ENCODE measurements around the gene ZNF552. TPM values are rescaled to one million over a fixed set of nuclear protein-coding genes. Genes with fewer than 3 reads are reported as not detected.
"Not testable (repeated sequence)": the region's sequence is repeated elsewhere in the genome, so short reads cannot be mapped to it uniquely, and the experiment has no call there.

ZNF552 gene
- 7.3 TPM for total RNA-seq

- H3K4me1 ChIP-seq (ENCODE audit: control insufficient read depth in 3 of 3, insufficient read depth in 3 of 3, low read length in 3 of 3): peaks cover 14 to 18% (median 17%) of the 10 kb centered on the region in 3 donors
- H3K27me3 ChIP-seq (ENCODE audit: control insufficient read depth in 3 of 3, insufficient read depth in 3 of 3, low read length in 3 of 3): no peaks in the 10 kb centered on the region
- H3K4me3 ChIP-seq (ENCODE audit: low read length in 3 of 3): peak within 1 kb of the TSS; percentile 93 to 97 (median 93)
- peak within 1 kb of the TSS; percentile 91 to 97 (median 92) for H3K9ac ChIP-seq (ENCODE audit: low read depth in 1 of 3, low read length in 3 of 3)
- peaks cover 3 to 10% (median 7%) of the 10 kb centered on the region in 3 donors for H3K36me3 ChIP-seq (ENCODE audit: control insufficient read depth in 3 of 3, insufficient read depth in 3 of 3, low read length in 3 of 3)
- H3K27ac ChIP-seq (ENCODE audit: low read depth, low read length): peak within 1 kb of the TSS; percentile 74
- H3K9me3 ChIP-seq (ENCODE audit: control insufficient read depth in 3 of 3, low read length in 3 of 3): no peaks in the 10 kb centered on the region
These were observed at the start of gene ZNF552 for GRCh38 chr19:57814505-57815246. TSS of gene ZNF552 (minus strand) at chr19:57814913. CDS start at chr19:57814743, 170 bp downstream.

- H3K9ac ChIP-seq (ENCODE audit: low read depth in 1 of 3, low read length in 3 of 3); H3K27me3 ChIP-seq (ENCODE audit: control insufficient read depth in 3 of 3, insufficient read depth in 3 of 3, low read length in 3 of 3); H3K27ac ChIP-seq (ENCODE audit: low read depth, low read length); H3K9me3 ChIP-seq (ENCODE audit: control insufficient read depth in 3 of 3, low read length in 3 of 3); H3K4me1 ChIP-seq (ENCODE audit: control insufficient read depth in 3 of 3, insufficient read depth in 3 of 3, low read length in 3 of 3); H3K4me3 ChIP-seq (ENCODE audit: low read length in 3 of 3): not testable (repeated sequence)
- peaks cover 46 to 77% (median 63%) of the 10 kb centered on the region in 3 donors for H3K36me3 ChIP-seq (ENCODE audit: control insufficient read depth in 3 of 3, insufficient read depth in 3 of 3, low read length in 3 of 3)
These were observed 47.6 kb upstream of the ZNF552 start for GRCh38 chr19:57862351-57862750.

- H3K27ac ChIP-seq (ENCODE audit: low read depth, low read length); H3K9ac ChIP-seq (ENCODE audit: low read depth in 1 of 3, low read length in 3 of 3); H3K4me3 ChIP-seq (ENCODE audit: low read length in 3 of 3); H3K27me3 ChIP-seq (ENCODE audit: control insufficient read depth in 3 of 3, insufficient read depth in 3 of 3, low read length in 3 of 3); H3K9me3 ChIP-seq (ENCODE audit: control insufficient read depth in 3 of 3, low read length in 3 of 3): not testable (repeated sequence)
- peaks cover 7 to 26% (median 18%) of the 10 kb centered on the region in 3 donors for H3K36me3 ChIP-seq (ENCODE audit: control insufficient read depth in 3 of 3, insufficient read depth in 3 of 3, low read length in 3 of 3)
- peaks cover 8 to 21% (median 9%) of the 10 kb centered on the region in 3 donors for H3K4me1 ChIP-seq (ENCODE audit: control insufficient read depth in 3 of 3, insufficient read depth in 3 of 3, low read length in 3 of 3)
These were observed 39.4 kb upstream of the ZNF552 start for GRCh38 chr19:57854117-57854516.

- not testable (repeated sequence) for H3K27ac ChIP-seq (ENCODE audit: low read depth, low read length); H3K27me3 ChIP-seq (ENCODE audit: control insufficient read depth in 3 of 3, insufficient read depth in 3 of 3, low read length in 3 of 3); H3K9me3 ChIP-seq (ENCODE audit: control insufficient read depth in 3 of 3, low read length in 3 of 3); H3K4me3 ChIP-seq (ENCODE audit: low read length in 3 of 3); H3K9ac ChIP-seq (ENCODE audit: low read depth in 1 of 3, low read length in 3 of 3)
- Histone ChIP-seq H3K4me1 (ENCODE audit: control insufficient read depth in 3 of 3, insufficient read depth in 3 of 3, low read length in 3 of 3) (peaks cover 8 to 21% (median 9%) of the 10 kb centered on the region in 3 donors), H3K36me3 (ENCODE audit: control insufficient read depth in 3 of 3, insufficient read depth in 3 of 3, low read length in 3 of 3) (peaks cover 1 to 11% (median 6%) of the 10 kb centered on the region in 3 donors)
These were observed 37.3 kb upstream of the ZNF552 start for GRCh38 chr19:57851812-57852603.

GRCh38 chr19:57850553-57851017 lies 35.9 kb upstream of the ZNF552 start:
- H3K9me3 ChIP-seq (ENCODE audit: control insufficient read depth in 3 of 3, low read length in 3 of 3): no peaks in the 10 kb centered on the region
- H3K27me3 ChIP-seq (ENCODE audit: control insufficient read depth in 3 of 3, insufficient read depth in 3 of 3, low read length in 3 of 3): no peaks in the 10 kb centered on the region
- peaks cover 0 to 4% (median 0%) of the 10 kb centered on the region in 3 donors for H3K36me3 ChIP-seq (ENCODE audit: control insufficient read depth in 3 of 3, insufficient read depth in 3 of 3, low read length in 3 of 3)
- peak overlapping the region; percentile 80 to 85 (median 84) for H3K9ac ChIP-seq (ENCODE audit: low read depth in 1 of 3, low read length in 3 of 3)
- peak overlapping the region; percentile 70 to 84 (median 76) for H3K4me3 ChIP-seq (ENCODE audit: low read length in 3 of 3)
- peaks cover 8 to 21% (median 9%) of the 10 kb centered on the region in 3 donors for H3K4me1 ChIP-seq (ENCODE audit: control insufficient read depth in 3 of 3, insufficient read depth in 3 of 3, low read length in 3 of 3)
- H3K27ac ChIP-seq (ENCODE audit: low read depth, low read length): peak overlapping the region; percentile 33

GRCh38 chr19:57849666-57850473 lies 35.2 kb upstream of the ZNF552 start, which contains the start of gene ZNF587:
TSS of gene ZNF587 (plus strand) at chr19:57849859. CDS start at chr19:57850039, 180 bp downstream.
- H3K4me1 ChIP-seq (ENCODE audit: control insufficient read depth in 3 of 3, insufficient read depth in 3 of 3, low read length in 3 of 3): peaks cover 8 to 21% (median 9%) of the 10 kb centered on the region in 3 donors
- H3K4me3 ChIP-seq (ENCODE audit: low read length in 3 of 3): peak within 1 kb of the TSS; percentile 70 to 84 (median 76)
- H3K9ac ChIP-seq (ENCODE audit: low read depth in 1 of 3, low read length in 3 of 3): peak within 1 kb of the TSS; percentile 80 to 85 (median 84)
- H3K9me3 ChIP-seq (ENCODE audit: control insufficient read depth in 3 of 3, low read length in 3 of 3); H3K36me3 ChIP-seq (ENCODE audit: control insufficient read depth in 3 of 3, insufficient read depth in 3 of 3, low read length in 3 of 3); H3K27me3 ChIP-seq (ENCODE audit: control insufficient read depth in 3 of 3, insufficient read depth in 3 of 3, low read length in 3 of 3): not testable (repeated sequence)
- peak within 1 kb of the TSS; percentile 33 for H3K27ac ChIP-seq (ENCODE audit: low read depth, low read length)

- H3K9me3 ChIP-seq (ENCODE audit: control insufficient read depth in 3 of 3, low read length in 3 of 3); H3K27me3 ChIP-seq (ENCODE audit: control insufficient read depth in 3 of 3, insufficient read depth in 3 of 3, low read length in 3 of 3); H3K36me3 ChIP-seq (ENCODE audit: control insufficient read depth in 3 of 3, insufficient read depth in 3 of 3, low read length in 3 of 3); H3K27ac ChIP-seq (ENCODE audit: low read depth, low read length): not testable (repeated sequence)
- peak overlapping the region in 1 of 3 donors; percentile 84 for H3K9ac ChIP-seq (ENCODE audit: low read depth in 1 of 3, low read length in 3 of 3)
- H3K4me3 ChIP-seq (ENCODE audit: low read length in 3 of 3): peak overlapping the region; percentile 70 to 84 (median 76)
- peaks cover 8 to 21% (median 9%) of the 10 kb centered on the region in 3 donors for H3K4me1 ChIP-seq (ENCODE audit: control insufficient read depth in 3 of 3, insufficient read depth in 3 of 3, low read length in 3 of 3)
These were observed 34.5 kb upstream of the ZNF552 start for GRCh38 chr19:57849162-57849665.

- H3K4me3 ChIP-seq (ENCODE audit: low read length in 3 of 3); H3K36me3 ChIP-seq (ENCODE audit: control insufficient read depth in 3 of 3, insufficient read depth in 3 of 3, low read length in 3 of 3); H3K9ac ChIP-seq (ENCODE audit: low read depth in 1 of 3, low read length in 3 of 3); H3K27me3 ChIP-seq (ENCODE audit: control insufficient read depth in 3 of 3, insufficient read depth in 3 of 3, low read length in 3 of 3); H3K9me3 ChIP-seq (ENCODE audit: control insufficient read depth in 3 of 3, low read length in 3 of 3); H3K27ac ChIP-seq (ENCODE audit: low read depth, low read length): not testable (repeated sequence)
- peaks cover 8 to 18% (median 9%) of the 10 kb centered on the region in 3 donors for H3K4me1 ChIP-seq (ENCODE audit: control insufficient read depth in 3 of 3, insufficient read depth in 3 of 3, low read length in 3 of 3)
These were observed 32.5 kb upstream of the ZNF552 start for GRCh38 chr19:57847164-57847563.

- Histone ChIP-seq H3K4me1 (ENCODE audit: control insufficient read depth in 3 of 3, insufficient read depth in 3 of 3, low read length in 3 of 3) (no peaks in the 10 kb centered on the region), H3K4me3 (ENCODE audit: low read length in 3 of 3) (no peak overlapping the region), H3K9me3 (ENCODE audit: control insufficient read depth in 3 of 3, low read length in 3 of 3) (no peaks in the 10 kb centered on the region), H3K36me3 (ENCODE audit: control insufficient read depth in 3 of 3, insufficient read depth in 3 of 3, low read length in 3 of 3) (peaks cover 6 to 18% (median 10%) of the 10 kb centered on the region in 3 donors), H3K27ac (ENCODE audit: low read depth, low read length) (no peak overlapping the region), H3K9ac (ENCODE audit: low read depth in 1 of 3, low read length in 3 of 3) (no peak overlapping the region), H3K27me3 (ENCODE audit: control insufficient read depth in 3 of 3, insufficient read depth in 3 of 3, low read length in 3 of 3) (no peaks in the 10 kb centered on the region)
These were observed 26.5 kb upstream of the ZNF552 start for GRCh38 chr19:57841122-57841763.
